Measurements from ENCODE around the gene SLC15A2. TPM values are rescaled to one million over a fixed set of nuclear protein-coding genes. Genes with fewer than 3 reads are reported as not detected.

The SLC15A2 gene
- total RNA-seq, 1 donor from 2014 or later = 0.40 TPM

DNA sequence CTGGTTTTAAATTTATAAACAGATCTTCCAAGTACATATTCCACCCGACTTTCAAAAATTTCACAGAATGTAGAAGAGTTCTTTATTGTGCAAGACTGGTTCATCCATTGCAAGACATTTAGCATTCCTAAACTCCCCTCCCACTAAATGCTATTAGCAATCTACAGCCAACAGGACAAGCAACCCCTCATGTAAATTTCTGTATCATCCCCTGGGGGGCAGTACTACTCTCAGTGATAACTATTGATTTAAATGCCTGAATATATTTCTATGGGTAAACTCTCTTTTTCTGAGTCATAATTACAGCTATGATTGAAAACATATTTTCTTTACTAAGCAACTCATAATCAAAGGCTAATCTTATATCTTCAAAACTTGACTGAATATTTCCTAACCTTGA lies 10.7 kb upstream of the SLC15A2 start:
- no peaks in the 10 kb centered on the region for H3K27me3 Mint-ChIP-seq (ENCODE audit: unreplicated experiment)
- no peak overlapping the region for H3K4me3 Mint-ChIP-seq (ENCODE audit: unreplicated experiment)
- DNase-seq (ENCODE audit: extremely low spot score, unreplicated experiment) = no peak
- TF ChIP-seq, protein P1, sequence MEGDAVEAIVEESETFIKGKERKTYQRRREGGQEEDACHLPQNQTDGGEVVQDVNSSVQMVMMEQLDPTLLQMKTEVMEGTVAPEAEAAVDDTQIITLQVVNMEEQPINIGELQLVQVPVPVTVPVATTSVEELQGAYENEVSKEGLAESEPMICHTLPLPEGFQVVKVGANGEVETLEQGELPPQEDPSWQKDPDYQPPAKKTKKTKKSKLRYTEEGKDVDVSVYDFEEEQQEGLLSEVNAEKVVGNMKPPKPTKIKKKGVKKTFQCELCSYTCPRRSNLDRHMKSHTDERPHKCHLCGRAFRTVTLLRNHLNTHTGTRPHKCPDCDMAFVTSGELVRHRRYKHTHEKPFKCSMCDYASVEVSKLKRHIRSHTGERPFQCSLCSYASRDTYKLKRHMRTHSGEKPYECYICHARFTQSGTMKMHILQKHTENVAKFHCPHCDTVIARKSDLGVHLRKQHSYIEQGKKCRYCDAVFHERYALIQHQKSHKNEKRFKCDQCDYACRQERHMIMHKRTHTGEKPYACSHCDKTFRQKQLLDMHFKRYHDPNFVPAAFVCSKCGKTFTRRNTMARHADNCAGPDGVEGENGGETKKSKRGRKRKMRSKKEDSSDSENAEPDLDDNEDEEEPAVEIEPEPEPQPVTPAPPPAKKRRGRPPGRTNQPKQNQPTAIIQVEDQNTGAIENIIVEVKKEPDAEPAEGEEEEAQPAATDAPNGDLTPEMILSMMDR (IDR thresholded peaks at IDR 0.05) = peak; percentile 20
- no peaks in the 10 kb centered on the region for H3K4me1 Mint-ChIP-seq (ENCODE audit: unreplicated experiment)
- H3K9me3 Mint-ChIP-seq (ENCODE audit: unreplicated experiment) = no peaks in the 10 kb centered on the region
- H3K27ac Mint-ChIP-seq (ENCODE audit: unreplicated experiment) = no peak overlapping the region
- H3K36me3 Mint-ChIP-seq (ENCODE audit: unreplicated experiment) = no peaks in the 10 kb centered on the region

DNA sequence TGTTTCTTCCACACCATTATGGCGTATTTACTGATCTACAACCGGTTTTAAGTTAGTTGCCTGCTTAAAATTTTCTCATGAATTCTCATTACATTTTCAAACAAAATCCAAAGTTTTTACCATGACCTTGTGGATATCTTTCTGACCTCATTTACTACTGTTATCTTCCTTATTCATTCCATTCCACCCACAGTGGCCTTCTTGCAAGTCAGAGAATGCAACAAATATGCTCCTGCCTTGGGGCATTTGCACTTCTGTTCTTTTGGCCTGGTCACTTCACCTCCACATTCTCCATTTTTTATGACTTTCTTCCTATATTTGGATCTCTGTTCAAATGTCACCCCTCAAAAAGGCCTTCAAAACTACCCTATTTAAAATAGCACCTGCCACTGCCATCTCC lies 8.8 kb upstream of the SLC15A2 start:
- H3K4me3 Mint-ChIP-seq (ENCODE audit: unreplicated experiment) = no peak overlapping the region
- H3K27me3 Mint-ChIP-seq (ENCODE audit: unreplicated experiment) = no peaks in the 10 kb centered on the region
- no peaks in the 10 kb centered on the region for H3K4me1 Mint-ChIP-seq (ENCODE audit: unreplicated experiment)
- no peak for DNase-seq (ENCODE audit: extremely low spot score, unreplicated experiment)
- TF ChIP-seq, protein P1 (IDR thresholded peaks at IDR 0.05) = no peak
- H3K27ac Mint-ChIP-seq (ENCODE audit: unreplicated experiment) = no peak overlapping the region
- no peaks in the 10 kb centered on the region for H3K36me3 Mint-ChIP-seq (ENCODE audit: unreplicated experiment)
- no peaks in the 10 kb centered on the region for H3K9me3 Mint-ChIP-seq (ENCODE audit: unreplicated experiment)

DNA sequence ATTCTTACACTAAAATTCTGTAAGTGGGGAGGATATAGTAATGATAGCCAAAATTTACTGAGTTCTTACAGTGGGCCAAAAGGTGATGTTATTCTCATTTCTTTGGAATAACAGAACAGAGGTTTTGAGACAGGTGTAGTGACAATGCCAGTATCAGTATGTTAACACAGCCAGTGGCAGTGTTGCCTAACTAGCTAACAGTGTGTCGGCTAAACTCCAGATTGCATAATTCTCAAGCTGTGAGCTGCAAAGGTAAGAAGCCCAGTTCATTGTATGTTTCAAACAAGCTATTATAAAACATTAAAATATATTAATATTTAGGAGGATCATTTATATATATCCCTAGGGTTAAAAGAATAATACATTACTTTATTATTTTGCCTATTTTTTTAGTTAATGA lies 920 bp downstream of the SLC15A2 start:
- no peaks in the 10 kb centered on the region for H3K36me3 Mint-ChIP-seq (ENCODE audit: unreplicated experiment)
- no peaks in the 10 kb centered on the region for H3K9me3 Mint-ChIP-seq (ENCODE audit: unreplicated experiment)
- no peak overlapping the region for H3K27ac Mint-ChIP-seq (ENCODE audit: unreplicated experiment)
- DNase-seq (ENCODE audit: extremely low spot score, unreplicated experiment) = no peak
- no peak overlapping the region for H3K4me3 Mint-ChIP-seq (ENCODE audit: unreplicated experiment)
- no peaks in the 10 kb centered on the region for H3K4me1 Mint-ChIP-seq (ENCODE audit: unreplicated experiment)
- H3K27me3 Mint-ChIP-seq (ENCODE audit: unreplicated experiment) = peaks cover 3% of the 10 kb centered on the region
- TF ChIP-seq, protein P1 (IDR thresholded peaks at IDR 0.05) = no peak

DNA sequence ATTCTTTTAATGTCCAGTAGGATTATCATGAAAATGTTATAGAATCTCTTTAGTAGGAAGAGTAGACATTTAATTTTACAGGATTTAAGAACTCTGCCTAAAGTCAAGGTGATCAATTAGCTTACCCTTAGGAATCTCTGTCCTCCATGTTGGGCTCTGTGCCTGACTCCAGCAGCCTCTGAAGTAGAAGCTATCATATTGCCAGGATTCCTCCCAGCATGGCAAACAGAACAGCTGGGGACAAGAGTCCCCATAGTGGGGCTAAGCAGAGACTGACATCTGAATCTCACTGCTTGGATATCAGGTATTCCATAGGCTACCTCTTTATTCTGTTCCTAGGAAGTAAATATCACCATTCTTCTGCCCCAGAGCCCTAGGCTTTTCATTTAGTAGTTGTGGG lies 1.5 kb downstream of the SLC15A2 start:
- Mint-ChIP-seq H3K4me3 (ENCODE audit: unreplicated experiment) (no peak overlapping the region), H3K27me3 (ENCODE audit: unreplicated experiment) (peaks cover 3% of the 10 kb centered on the region), H3K4me1 (ENCODE audit: unreplicated experiment) (no peaks in the 10 kb centered on the region), H3K36me3 (ENCODE audit: unreplicated experiment) (no peaks in the 10 kb centered on the region), H3K9me3 (ENCODE audit: unreplicated experiment) (no peaks in the 10 kb centered on the region), H3K27ac (ENCODE audit: unreplicated experiment) (no peak overlapping the region)
- DNase-seq (ENCODE audit: extremely low spot score, unreplicated experiment) = no peak
- TF ChIP-seq, protein P1 (IDR thresholded peaks at IDR 0.05) = no peak

DNA sequence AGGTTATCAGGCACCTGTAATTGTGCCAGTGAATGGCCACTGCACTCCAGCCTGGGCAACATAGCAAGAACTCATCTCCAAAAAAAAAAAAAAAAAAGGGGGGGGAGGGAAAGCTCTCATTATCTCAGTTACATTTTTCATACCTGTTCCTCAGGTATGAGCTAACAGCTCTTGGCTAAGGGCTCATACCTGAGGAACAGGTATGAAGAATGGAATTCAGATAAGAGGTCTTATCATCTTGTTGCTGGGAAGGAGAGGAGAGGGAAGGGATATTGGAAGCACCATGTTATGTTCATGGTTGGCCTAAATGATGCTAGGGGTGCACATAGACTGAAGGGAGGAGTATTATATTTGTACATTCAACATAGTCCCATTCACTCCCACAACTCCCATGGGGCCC lies 2.6 kb downstream of the SLC15A2 start:
- Mint-ChIP-seq H3K9me3 (ENCODE audit: unreplicated experiment) (no peaks in the 10 kb centered on the region), H3K4me1 (ENCODE audit: unreplicated experiment) (no peaks in the 10 kb centered on the region), H3K27me3 (ENCODE audit: unreplicated experiment) (peaks cover 3% of the 10 kb centered on the region), H3K4me3 (ENCODE audit: unreplicated experiment) (no peak overlapping the region), H3K27ac (ENCODE audit: unreplicated experiment) (no peak overlapping the region), H3K36me3 (ENCODE audit: unreplicated experiment) (no peaks in the 10 kb centered on the region)
- DNase-seq (ENCODE audit: extremely low spot score, unreplicated experiment) = no peak
- TF ChIP-seq, protein P1 (IDR thresholded peaks at IDR 0.05) = no peak

Measured in osteocyte (in vitro differentiated cells).